T-helper 9 cell (primary cell): ENCODE results near the gene PSG7.
A peak's percentile ranks its signal among the peaks of the same experiment; 100 is the strongest.
"Not testable (repeated sequence)": the region's sequence is repeated elsewhere in the genome, so short reads cannot be mapped to it uniquely, and the experiment has no call there.

Experiments
- DNase-seq: peaks from one replicate; pipeline ENCODE4 v3.0.0-alpha.2; 2020
- total RNA-seq, 2 donors: gene quantifications; one replicate each; lab custom pipeline; 2026; lab: John Stamatoyannopoulos, UW

Gene PSG7
- total RNA-seq = 0 reads per million in 2 donors

DNA sequence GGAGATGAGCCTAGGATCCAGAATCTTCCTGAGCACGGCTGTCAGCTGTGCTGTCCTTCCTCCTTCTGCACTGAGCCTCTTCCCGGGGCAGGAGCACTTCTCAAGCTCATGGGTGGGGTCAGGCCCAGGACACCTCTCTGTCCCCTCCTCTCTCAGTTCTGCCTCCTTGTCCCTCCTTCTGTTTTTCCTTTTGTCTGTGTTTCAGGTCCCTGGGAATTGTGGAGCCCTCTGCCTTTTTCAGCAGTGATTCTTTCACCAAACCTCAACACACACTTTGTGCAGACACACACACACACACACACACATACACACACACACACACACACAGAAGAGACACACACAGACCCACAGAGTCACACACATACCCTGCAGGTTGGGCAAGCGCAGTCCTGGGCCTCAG is at the start of gene PSG7:
PSG7 (minus strand) TSS at position 101 of the 400 bp plus-strand sequence. CDS start 131 bp downstream, outside the sequence.
- not testable (repeated sequence) for DNase-seq

DNA sequence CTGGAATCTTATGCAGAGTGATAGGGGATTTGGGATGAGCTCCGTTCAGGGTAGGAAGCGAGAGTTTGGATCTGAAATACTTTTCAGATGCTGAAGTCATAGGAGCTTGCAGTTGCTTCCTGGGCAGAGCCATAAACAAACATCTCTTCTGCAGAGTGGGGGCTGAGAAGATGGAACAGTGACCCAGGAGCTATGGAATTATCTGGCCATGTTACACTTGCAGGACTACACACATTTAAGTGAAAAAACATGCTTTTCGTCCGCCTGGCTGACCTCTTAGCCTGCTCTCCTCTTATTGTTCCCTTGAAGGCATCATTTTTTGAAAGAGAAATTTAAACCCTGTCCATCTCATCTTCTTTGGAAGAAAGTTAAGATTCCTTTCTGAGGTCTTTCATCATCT is 48.6 kb upstream of the PSG7 start:
- DNase-seq = no peak

DNA sequence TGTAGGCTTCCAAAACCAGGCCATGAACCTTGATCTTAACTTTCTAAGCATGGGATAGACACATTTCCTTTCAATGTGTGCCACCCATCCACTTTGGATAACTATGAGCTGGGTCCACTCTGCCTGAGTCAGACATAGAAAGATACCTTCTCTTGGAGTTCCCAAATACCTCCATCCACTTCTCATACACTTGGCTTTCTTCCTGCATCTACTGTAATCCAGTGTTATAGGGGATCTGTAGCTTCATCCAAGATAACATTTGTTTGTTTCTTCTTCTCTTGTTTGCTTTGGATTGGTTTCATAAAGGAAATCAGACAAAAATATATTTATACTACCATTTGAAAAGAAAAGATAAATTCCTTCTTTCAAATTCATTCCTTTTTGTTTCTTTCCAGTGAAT is 45.1 kb upstream of the PSG7 start:
- DNase-seq = not testable (repeated sequence)

DNA sequence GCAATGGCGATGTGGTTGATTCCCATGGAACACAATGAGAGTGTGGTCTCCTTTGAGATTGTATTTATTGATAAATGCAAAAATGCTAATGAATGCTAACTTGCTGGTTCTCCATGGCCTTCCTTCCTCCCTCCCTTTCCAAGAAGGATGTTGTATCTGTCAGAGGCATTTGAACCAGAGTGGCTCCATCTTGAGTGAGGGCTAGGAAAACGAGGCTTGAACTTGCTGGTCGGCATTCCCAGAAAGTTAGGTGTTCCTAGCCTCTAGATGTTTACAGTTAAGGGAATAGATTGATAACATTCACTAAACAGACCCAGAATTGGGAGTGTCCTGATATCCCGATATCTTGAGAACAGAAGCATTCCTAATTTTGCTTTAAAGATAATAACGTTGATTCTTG is 34.4 kb upstream of the PSG7 start:
- DNase-seq = not testable (repeated sequence)

DNA sequence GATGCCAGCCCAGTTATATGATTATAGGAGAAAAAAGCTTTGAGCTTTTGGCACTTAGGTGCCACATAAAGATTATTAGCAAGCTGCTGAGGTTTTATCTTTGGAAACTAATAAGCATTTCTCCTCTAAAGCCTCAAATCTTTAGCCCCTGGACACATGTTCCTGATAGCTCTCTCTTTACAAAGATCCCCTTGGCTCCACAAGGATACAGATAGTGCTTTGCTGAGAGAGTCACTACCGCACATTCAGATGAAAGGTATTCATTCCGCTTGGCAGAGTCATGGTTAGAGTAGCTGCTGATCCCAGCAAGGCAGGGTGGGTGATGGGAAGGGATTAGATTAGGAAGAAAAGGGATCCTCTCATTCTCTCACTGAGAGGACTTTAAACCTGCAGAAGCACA is 28.2 kb upstream of the PSG7 start:
- no peak for DNase-seq

DNA sequence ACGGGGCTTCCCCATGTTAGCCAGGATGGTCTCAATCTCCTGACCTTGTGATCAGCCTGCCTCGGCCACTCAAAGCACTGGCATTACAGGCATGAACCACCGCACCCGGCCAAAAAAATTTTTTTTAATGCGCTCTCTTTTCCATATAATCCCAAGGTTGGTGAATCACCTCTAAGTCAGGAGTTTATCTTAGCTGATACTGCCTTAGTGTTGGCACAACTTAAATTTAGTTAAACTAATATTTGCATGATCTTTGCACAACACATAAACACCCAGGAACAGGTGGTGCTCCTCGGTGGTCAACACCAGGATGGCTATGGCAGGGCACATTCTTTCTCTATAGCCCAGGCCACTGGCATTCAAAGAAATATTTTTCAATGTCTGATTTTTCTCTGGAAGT is 24.1 kb upstream of the PSG7 start:
- DNase-seq = no peak

DNA sequence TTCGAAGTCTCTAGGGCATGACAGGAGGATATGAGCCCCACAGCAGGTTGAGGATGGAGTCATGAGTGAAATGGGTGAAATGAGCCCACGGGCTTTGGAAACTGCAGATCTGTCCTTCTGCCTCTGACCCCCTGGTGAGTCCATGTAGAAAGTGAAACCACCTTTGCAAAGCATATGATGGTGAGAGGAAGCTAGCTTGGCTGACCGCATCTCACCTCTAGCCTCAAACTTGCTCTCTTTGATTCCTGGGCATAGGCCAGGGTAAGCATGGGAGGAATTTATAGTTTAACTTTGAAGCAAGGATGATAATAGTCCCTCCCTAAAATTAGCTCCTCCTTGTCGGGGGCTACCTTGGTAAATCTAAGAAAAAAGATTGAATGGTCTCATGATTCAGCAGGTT is 15.1 kb upstream of the PSG7 start:
- DNase-seq = not testable (repeated sequence)

DNA sequence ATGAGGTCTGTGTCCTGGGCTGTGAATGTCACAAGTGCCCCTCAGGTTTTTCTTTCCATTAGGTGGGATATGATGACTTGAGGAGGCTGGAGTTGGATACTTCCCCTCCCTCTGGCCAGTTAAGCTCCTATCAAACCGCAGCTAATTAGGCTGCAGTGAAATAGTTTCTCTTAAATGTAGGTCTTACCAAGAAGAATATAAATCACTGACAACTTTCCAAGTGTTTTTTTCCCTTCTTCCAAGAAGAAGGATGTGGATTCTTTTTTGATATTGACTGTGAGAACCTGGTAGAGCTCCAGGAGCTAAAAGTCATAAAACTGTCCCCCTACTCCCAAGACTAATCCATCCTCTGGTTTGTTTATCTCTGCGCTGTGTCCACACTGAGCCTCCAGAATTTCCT is 14.5 kb upstream of the PSG7 start:
- DNase-seq = not testable (repeated sequence)

DNA sequence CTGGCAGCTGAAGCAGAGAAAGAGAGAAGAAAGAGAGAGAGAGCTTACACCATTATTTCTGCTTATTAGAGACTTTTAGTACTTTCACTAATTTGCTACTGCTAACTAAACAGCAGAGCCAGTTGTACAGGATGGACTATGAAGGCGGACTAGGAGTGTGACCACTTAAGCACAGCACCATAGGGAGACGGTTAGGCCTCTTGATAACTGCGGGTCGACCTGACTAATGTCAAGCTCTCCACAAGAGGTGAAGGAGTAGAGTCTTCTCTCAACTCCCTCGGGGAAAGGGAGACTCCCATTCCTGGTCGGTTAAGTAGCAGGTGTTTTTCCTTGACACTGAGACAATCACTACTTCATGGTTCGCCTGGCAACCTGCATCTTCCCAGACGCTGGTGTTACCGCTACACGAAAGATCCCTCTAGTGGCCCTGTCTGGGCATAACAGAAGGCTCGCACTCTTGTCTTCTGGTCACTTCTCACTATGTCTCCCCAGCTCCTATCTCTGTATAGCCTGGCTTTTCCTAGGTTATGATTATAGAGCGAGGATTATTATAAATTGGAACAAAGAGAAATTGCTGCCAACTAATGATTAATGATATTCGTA is 5.3 kb upstream of the PSG7 start:
- no peak for DNase-seq

DNA sequence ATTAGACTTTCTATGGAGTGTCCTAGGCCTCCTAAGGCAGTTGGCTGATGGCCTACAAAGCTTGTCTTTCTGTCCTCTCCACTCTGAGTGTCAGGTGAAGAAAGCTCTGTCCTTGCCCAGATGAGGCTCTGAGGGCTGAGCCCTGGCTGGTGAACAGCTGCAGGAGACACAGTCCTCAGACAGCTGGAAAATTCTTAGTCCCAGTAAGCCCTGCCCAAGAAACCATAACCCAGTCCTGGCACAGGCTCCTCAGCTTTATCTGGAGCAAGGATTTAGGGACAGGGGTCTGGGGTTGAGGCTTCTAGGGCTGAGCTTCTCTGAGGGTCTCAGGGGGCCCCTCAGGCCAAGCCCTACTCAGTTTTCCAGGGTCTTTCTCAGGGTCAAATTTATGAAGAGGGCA is 2.3 kb downstream of the PSG7 start:
- not testable (repeated sequence) for DNase-seq

DNA sequence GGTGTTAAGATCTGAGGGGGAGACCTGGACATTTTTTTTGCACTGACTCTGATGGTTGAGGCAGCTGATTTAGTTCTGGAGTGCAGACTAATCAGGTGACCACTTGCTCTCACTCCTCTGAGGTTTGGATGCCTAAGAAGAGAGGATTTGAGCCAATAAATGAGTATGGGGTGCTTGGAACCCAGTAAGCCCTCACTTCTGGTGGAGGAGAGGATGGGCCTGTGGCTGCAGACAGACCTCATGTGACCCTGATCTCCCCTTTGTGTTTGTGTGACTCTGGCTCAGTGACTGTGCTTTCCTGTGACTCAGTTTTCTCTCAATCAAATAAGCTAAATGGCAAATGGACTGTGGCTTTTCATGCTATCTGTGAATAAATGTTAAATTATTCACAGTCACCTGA is 2.8 kb downstream of the PSG7 start:
- not testable (repeated sequence) for DNase-seq

DNA sequence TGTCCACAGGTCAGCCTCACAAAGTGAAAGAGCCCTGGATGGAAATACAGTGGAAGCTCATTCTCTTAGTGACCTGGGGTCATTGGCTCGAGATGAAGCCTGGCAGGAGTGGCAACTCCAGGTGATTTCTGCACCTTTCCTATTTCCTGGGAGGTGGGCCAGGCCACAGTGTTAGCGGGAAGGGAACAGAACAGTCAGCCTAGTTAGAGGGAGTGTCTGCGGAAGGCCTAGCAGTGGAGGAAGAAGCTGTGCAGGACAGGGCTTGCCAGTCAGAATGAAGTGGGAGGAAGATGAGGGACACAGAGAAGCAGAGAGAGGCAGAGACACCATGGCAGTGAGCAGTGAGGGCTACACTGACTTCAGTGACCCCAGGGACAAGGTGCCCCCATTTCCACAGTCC is 3.6 kb downstream of the PSG7 start:
- not testable (repeated sequence) for DNase-seq

DNA sequence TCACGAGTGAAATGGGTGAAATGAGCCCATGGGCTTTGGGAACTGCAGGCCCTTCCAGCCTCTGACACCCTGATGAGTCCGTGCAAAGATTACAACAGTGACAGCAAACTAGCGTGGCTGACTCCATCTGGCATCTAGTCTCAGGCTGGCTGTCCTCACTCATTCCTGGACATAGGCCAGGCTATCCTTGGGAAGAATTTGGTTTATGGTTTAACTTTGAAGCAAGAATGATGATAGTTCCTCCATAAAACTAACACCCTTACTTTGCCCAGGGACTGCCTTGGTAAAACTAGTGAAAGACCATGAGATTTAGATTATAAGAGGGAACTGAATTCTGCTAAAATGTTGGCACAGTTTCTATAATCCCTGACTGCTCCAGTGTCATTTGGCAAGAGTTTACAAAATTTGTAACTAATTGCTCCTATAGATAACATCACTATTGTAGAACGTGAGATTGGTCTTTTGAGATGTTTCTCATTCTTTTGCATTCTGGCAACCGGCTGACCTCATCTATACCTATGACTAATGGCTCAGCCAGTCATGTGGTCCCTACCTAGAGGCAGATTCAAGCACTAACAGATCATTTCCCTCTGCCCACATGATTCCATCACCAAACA is 4.4 kb downstream of the PSG7 start:
- DNase-seq = not testable (repeated sequence)

DNA sequence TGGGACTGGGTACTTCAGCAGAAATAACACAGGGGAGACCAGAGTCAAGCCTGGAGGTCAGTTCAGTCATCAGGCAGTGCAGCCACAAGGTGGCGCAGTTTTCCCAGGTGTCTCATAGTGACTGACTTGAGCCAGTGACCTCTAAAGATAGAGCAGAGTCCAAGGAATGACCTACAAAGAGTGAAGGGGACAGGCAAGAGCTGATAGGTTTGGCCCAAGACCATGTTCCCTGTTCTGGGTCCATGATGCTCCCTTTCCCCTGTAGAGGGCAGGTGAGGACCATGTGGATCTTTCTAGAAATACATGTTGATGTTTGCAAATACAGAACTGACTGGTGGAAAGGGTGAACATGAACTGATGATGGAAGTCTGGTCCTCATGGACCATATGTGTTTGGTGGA is 6.8 kb downstream of the PSG7 start:
- DNase-seq = peak; percentile 14

DNA sequence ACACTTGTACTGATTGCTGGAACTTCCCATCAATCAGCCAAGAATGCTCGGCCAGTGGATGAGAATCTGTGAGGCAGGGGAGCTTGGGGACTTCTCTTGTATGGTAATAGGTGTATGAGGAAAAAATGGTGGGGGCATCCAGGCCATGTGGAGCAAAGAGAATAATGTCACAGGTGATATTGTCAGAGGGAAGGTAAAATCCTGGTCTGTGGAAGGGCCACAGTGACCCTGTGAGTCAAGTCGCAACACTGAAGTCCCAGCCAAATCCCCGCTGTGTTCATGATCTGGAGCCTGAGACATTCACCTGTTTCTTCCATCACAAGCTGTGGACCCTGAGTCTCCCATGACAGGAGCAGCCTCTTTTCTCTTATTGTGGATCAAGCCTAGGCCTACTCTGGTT is 8.1 kb downstream of the PSG7 start:
- DNase-seq = no peak

DNA sequence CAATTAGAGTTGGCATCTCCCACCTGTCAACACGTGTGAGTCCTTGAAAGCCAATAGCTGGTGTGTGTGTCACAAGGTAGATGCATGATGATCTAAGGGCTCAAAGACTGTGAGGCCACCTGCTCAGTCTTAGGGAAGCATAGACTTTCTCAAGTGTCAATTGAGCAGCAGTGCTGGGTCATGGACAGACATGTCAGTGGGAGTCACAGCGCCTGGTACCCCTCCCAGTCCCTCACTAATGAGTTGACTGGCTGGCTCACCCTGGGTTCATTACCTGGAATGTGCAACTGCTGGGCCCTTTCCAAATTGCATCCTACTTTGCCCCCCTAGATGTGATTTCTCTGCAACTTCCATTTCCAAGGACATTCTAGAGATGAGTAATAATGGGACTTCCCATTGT is 10.2 kb downstream of the PSG7 start:
- DNase-seq = no peak

DNA sequence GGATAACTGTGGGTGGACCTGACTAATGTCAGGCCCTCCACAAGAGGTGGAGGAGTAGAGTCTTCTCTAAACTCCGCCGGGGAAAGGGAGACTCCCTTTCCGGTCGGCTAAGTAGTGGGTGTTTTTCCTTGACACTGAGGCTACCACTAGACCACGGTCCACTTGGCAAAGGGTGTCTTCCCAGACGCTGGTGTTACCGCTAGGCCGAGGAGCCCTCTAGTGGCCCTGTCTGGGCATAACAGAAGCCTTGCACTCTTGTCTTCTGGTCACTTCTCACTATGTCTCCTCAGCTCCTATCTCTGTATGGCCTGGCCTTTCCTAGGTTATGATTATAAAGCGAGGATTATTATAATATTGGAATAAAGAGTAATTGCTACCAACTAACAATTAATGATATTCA is 13.9 kb downstream of the PSG7 start:
- DNase-seq = peak; percentile 2

DNA sequence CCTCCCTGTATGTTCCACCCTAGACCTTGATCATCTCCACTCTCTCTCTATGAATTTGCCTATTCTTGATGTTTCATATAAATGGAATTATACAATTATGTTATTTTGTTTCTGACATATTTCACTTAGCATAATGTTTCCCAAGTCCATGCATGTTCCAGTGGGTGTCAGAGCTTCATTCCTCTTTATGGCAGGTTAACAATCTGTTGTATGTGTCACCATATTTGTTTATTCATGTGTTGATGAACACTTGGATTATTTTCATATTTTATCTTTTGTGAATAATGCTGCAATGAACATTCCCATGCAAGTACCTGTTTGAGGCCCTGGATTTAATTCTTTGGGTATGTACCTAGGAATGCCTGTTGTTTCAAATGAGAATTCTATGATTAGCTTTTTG is 16.0 kb downstream of the PSG7 start:
- DNase-seq = not testable (repeated sequence)

DNA sequence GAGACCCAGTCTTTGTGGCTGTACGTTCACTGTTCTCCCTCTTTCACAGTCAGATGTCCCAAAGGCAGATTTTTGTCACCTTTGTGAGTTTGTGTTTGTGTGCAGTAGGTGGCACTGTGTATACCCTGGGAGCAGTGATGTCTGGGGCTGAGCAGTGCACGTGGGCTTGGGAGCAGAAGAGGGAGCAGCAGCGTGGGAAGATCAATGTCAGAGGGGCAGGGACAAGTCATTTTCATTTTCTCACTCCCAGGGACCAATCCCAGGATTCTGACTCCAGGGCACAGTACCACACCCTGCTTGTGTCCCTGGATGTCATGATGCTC is 17.3 kb downstream of the PSG7 start:
- DNase-seq = no peak

DNA sequence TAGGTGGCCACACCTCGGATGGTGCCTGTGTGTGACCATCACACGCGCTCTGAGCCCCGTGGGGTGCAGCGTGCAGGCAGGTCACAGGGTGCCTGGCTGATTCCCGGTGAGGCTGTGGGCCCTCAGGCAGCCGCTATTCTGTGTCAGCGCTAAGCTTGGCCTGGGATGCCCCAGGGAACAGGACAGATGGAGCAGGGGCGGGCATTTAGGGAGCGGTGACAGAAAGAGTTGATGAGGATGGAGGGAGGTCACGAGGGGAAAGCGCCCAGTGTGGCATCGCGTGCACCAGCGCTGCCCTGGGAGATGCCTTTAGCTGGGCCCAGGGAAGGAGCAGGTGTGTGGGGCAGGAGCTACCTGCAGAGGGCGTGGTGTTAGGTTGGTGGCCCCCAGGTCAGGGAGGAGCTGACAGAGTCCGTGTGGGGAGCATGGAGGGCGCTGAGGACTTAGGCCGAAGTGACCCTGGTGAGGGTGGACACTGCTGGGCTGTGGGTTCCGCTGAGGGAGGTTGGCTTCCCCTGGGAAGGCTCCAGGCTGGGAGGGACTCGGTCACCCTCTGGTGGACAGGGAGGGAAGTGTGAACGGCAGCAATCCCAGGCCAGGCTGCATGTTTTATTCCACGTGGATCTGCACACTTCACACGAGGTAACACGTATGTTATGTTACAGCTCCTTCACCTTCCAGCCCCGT is 17.8 kb downstream of the PSG7 start:
- not testable (repeated sequence) for DNase-seq

DNA sequence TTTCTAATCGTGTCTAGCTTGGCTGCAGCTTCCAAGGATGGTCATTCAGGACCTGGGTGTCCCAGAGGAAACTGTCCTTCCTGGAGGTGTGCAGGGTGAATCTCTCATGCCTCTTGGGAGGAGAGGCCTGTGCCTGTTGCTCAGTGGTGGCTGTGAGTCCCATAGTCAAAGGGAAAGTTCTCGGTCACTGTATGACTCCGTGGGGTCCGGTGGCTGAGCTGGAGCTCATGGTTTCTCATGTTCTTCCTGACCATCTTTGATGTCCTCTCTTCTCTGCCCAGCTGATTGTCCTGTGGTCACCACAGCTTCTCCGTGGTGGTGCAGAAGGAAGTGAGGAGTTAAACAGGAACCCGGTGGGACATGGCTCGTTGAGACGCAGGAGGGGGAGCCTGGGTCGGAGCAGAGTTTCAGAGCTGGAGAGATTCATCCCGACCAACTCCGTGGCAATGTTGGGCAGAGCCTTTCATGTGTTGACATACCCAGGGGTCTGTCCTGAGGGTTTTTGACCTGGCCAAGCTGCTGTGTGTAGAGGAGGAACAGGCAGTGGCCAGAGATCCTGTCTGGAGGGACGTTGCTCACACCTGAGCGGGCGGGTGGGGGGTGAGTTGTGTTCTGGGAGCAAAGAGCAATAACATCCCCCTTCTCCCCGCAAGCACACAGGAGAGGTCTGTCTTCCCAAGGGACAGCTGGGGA is 18.5 kb downstream of the PSG7 start:
- DNase-seq = not testable (repeated sequence)

DNA sequence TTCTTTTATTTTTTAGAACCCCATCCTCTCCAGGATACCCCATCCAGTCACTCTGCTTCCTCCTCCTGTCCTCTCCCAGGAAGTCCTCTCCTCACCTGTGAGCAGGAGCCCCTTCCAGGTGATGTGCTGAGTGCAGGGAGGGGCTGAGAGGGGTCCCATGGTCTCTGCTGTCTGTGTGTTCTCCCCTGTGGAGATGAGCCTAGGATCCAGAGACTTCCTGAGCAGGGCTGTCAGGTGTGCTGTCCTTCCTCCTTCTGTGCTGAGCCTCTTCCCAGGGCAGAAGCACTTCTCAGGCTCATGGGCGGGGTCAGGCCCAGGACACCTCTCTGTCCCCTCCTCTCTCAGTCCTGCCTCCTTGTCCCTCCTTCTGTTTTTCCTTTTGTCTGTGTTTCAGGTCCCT is 19.4 kb downstream of the PSG7 start, which contains the start of gene PSG6:
PSG6 (minus strand) TSS at position 261 of the 400 bp plus-strand sequence; CDS start at position 159, 102 bp downstream.
- not testable (repeated sequence) for DNase-seq

DNA sequence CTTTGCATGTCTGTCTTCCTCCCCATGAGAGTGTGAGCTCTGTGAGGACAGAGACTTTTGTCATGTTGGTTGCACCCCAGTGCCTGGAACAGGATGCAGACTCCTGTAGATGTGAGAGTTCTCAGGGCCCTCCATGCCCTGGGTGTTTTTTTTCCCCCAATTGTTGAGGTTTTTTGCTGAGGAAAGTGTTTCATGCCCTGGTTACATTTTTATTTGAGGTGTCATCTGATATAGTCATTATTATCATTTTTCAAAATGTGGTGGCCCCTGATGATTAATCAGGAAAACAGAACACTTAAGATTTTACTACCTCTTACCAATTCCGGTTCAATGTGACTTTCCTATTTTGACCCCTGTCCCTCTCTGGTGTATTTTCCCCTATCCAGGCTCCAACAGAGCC is 20.1 kb downstream of the PSG7 start:
- not testable (repeated sequence) for DNase-seq

DNA sequence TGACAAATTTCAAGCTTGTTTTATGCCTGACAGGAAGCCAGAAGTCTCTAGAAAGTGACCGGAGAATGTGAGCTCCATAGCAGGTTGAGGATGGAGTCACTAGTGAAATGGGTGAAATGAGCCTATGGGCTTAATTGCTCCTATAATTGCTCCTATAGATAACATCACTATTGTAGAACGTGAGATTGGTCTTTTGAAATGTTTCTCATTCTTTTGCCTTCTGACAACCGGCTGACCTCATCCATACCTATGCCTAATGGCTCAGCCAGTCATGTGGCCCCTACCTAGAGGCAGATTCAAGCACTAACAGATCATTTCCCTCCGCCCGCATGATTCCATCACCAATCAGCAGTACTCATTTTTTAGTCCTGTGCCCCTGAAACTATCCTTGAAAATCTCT is 23.5 kb downstream of the PSG7 start:
- DNase-seq = not testable (repeated sequence)
